Endothelial cell of umbilical vein (primary cell): ENCODE results near the gene THOC5.

Source experiments
- CTCF ChIP-seq, 2 donors: IDR thresholded peaks; 1 replicate in 1 of 2; 2 replicates in 1 of 2; pipeline ENCODE4 v1.5.1; 2011; ENCODE audit warnings: low read length in 2 of 2, mild to moderate bottlenecking in 2 of 2, moderate library complexity in 2 of 2, control low read depth in 1 of 2, inconsistent platforms in 1 of 2, low read depth in 1 of 2; ENCODE audit not compliant: insufficient read depth in 1 of 2; ENCODE audit errors: extremely low read depth in 1 of 2
- EZH2 ChIP-seq: IDR thresholded peaks from 2 replicates; pipeline ENCODE4 v1.6.1; 2012; ENCODE audit warnings: borderline replicate concordance, low read depth, mild to moderate bottlenecking, moderate library complexity, low read length, inconsistent platforms; ENCODE audit not compliant: severe bottlenecking
- FOS ChIP-seq: IDR thresholded peaks from 2 replicates; pipeline ENCODE4 v1.6.1; 2011; ENCODE audit warnings: mild to moderate bottlenecking, low read length, moderate library complexity, borderline replicate concordance; ENCODE audit not compliant: insufficient read depth
- GATA2 ChIP-seq: IDR thresholded peaks from 2 replicates; pipeline ENCODE4 v1.7.0; 2011; ENCODE audit warnings: low read depth, mild to moderate bottlenecking, moderate library complexity, mixed read lengths, low read length; ENCODE audit not compliant: insufficient read length, insufficient read depth
- MAX ChIP-seq: IDR thresholded peaks from 2 replicates; pipeline ENCODE4 v1.6.1; 2011; ENCODE audit not compliant: insufficient read depth, insufficient read length
- POLR2AphosphoS5 ChIP-seq: IDR thresholded peaks from 2 replicates; pipeline ENCODE4 v1.6.1; 2012; ENCODE audit warnings: low read depth, mild to moderate bottlenecking, control low read depth, low read length, moderate library complexity; ENCODE audit not compliant: insufficient read depth

GRCh38 chr22:29475550-29475949 is 78.0 kb downstream of the THOC5 start:
- TF ChIP-seq CTCF (IDR thresholded peaks at IDR 0.05; ENCODE audit: extremely low read depth in 1 of 2, insufficient read depth in 1 of 2, low read depth in 1 of 2, low read length in 2 of 2), result no peak
- TF ChIP-seq MAX, result no peak
- no peak for TF ChIP-seq POLR2AphosphoS5
- no peak for TF ChIP-seq GATA2
- no peak for TF ChIP-seq FOS
- no peak for TF ChIP-seq EZH2
